GM18507 (cell line): ENCODE measurements around the gene FBXL13.
"Not testable (repeated sequence)": the region's sequence is repeated elsewhere in the genome, so short reads cannot be mapped to it uniquely, and the experiment has no call there.

Experiments used
- DNase-seq: peaks from one replicate; pipeline ENCODE4 v3.0.0; 2011; ENCODE audit warnings: low read depth; ENCODE audit not compliant: insufficient read length; ENCODE audit errors: extremely low spot score
- FAIRE-seq: peaks from 2 replicates; lab custom pipeline; 2011; peaks lifted over from hg19 to GRCh38; lab: Jason Lieb, UNC

Gene FBXL13

DNA sequence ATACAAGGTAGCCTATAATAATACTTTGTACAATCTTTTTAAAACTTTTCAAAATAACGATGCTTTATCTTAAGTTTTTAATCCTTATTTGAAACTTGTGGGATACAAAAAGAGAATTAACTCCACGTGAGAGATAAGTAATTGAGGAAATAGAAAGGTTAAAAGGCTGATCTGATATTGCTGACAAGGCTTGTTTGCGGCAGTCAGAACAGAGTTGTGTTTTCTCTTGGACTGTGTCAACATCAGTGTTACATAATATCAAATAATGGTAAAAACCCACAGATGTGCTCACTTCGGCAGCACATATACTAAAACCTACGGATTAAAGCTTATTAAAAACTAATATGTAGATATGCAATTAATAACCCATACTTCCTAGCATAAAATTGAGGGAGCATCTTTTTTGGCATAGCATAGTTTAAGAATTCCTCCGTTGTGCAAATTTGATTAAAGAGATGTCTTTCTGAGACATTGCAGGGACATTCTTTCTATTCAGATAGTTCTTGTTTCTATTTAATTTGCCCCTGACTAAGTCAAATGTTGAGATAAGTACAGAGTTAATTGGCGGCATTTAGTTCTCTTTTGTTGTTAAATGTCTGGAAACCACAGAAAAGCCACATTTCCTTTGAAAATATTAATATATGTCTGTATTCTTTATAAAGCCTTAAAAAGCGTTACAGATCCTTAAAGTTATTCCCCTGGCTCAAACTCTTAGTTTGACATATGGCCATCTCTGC lies 262.5 kb downstream of the FBXL13 start:
- DNase-seq (no peak), FAIRE-seq (no peak)

GRCh38 chr7:102810916-102811315 lies 263.7 kb downstream of the FBXL13 start:
- FAIRE-seq, result no peak

GRCh38 chr7:102806613-102807012 lies 268.0 kb downstream of the FBXL13 start:
- no peak for FAIRE-seq
- no peak for DNase-seq

More at GRCh38 chr7:102810916-102811315, 263.7 kb downstream of the FBXL13 start:
- no peak for DNase-seq

GRCh38 chr7:102795987-102796595 lies 278.5 kb downstream of the FBXL13 start:
- not testable (repeated sequence) for DNase-seq, FAIRE-seq

DNA sequence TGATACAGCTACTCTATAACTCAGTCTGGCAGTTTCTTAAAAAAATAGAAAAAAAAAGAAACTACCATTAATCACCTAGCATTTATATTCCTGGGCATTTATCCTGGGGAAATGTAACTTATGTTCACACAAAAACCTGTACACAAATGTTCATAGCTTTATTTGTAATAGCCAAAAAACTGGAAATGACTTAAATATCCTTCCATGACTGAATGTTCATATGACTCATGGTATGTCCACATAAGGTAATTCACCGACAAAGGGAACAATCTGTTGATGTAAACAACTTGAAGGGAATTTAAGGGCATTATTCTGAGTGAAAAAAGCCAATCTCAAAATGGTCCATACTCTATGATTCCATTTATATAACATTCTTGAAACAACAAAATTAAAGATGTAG lies 280.0 kb downstream of the FBXL13 start:
- FAIRE-seq, DNase-seq: not testable (repeated sequence)

DNA sequence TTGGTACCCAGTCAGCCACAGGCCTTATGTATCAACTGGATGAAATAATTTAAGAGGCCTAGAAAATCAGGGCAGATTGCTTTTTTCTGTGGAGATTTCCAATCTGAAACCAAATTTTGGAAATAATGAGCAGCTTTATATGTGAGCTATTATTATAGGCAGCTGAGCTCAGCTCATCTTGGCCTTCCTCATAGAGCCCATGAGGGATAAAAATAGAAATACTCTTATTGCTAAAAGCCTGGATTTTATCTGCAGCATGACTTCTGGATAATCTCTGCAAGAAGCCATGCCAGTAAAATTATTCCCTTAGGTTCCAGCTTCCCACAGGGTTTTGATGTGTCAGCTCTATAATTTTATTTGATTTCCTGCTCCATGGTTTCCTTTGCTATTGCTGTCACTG lies 282.8 kb downstream of the FBXL13 start:
- FAIRE-seq, DNase-seq: not testable (repeated sequence)

- not testable (repeated sequence) for DNase-seq, FAIRE-seq
Observed at GRCh38 chr7:102791367-102791766, 283.2 kb downstream of the FBXL13 start.

DNA sequence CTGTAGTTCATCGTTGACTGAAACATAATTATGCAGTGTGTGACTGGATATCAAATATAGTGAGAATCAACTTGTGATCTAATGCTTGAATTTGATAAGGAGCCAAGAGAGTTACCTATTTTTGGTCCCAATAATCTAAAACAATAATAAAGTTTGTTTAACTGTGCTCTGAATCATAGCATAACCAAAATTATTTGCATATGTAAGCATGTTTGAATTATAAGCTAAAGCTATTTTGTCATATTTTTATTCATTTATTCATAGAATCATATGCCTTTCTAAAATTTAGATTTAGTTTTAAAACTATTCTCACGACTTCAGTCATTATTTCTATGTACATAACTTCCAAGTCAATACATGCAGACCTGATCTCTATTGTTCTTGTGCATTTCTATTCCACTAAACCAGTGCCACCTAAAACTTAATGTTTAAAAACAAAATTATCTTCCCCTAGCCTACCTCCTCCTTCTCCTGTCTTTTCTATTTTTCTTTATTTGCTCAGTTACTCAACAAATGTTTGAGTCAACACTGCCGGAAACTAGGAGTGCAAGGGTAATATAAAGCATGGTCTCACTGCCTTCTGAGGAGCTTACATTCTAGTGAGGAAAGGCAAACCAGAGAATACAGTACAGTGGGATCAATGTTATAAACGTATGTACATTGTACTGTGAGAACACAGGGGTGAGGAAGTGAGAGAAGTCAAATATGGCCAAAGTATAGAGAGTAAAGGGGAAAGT lies 284.1 kb downstream of the FBXL13 start:
- DNase-seq, FAIRE-seq: not testable (repeated sequence)

DNA sequence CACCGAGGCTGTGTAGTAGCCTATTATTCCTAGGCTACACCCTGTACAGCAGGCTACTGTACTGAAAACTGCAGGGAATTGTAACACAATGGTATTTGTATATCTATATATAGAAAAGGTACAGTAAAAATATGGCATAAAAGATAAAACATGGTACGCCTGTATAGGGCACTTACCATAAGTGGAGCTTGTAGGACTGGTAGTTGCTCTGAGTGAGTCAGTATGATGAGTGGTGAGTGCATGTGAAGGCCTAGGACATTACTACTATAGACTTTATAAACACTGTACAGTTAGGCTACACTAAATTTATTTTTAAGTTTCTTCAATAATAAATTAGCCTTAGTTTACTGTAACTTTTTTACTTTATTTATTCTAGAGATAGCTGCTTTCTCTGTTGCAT lies 285.8 kb downstream of the FBXL13 start:
- not testable (repeated sequence) for FAIRE-seq, DNase-seq

DNA sequence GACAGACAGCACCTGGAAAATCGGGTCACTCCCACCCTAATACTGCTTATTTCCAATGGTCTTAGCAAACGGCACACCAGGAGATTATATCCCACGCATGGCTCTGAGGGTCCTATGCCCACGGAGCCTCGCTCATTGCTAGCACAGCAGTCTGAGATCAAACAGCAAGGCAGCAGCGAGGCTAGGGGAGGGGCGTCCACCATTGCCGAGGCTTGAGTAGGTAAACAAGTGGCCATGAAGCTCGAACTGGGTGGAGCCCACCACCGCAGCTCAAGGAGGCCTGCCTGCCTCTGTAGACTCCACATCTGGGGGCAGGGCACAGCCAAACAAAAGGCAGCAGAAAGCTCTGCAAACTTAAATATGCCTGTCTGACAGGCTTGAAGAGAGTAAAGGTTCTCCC lies 293.7 kb downstream of the FBXL13 start:
- DNase-seq, FAIRE-seq: not testable (repeated sequence)

GRCh38 chr7:102778663-102779062 lies 295.9 kb downstream of the FBXL13 start:
- FAIRE-seq, DNase-seq: not testable (repeated sequence)

DNA sequence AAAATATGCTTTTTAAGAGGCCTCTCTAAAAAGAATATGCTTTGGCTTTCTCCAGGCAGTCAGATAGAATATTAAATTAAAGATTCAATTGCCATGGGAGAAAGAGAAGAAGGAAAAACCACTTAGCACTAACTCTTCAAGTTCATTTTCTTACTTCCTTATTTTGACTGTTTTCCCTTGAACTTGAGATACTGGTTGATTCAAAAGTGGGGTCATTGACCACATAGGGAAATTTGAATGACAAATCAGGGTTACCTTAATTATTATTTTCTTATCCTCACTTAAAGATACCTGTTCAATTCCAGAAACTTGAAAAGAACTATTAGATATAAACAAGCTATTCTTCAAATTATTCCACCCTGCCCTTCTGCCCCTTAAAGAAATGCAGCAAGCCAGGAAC lies 298.4 kb downstream of the FBXL13 start:
- not testable (repeated sequence) for DNase-seq
- peak; percentile 31 for FAIRE-seq

DNA sequence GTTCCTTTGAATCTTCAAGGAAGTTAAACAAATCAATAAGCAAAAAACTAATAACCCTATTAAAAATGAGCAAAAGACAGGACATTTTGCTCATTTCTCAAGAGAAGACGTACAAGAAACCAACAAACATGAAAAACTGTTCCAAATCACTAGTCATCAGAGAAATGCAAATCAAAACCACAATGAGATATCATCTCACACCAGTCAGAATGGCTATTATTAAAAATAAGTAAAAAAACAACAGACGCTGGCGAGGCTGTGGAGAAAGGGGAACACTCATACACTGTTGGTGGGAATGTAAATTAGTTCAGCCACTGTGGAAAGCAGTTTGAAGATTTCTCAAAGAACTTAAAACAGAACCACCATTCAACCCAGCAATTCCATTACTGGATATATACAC lies 304.1 kb downstream of the FBXL13 start:
- not testable (repeated sequence) for FAIRE-seq, DNase-seq

DNA sequence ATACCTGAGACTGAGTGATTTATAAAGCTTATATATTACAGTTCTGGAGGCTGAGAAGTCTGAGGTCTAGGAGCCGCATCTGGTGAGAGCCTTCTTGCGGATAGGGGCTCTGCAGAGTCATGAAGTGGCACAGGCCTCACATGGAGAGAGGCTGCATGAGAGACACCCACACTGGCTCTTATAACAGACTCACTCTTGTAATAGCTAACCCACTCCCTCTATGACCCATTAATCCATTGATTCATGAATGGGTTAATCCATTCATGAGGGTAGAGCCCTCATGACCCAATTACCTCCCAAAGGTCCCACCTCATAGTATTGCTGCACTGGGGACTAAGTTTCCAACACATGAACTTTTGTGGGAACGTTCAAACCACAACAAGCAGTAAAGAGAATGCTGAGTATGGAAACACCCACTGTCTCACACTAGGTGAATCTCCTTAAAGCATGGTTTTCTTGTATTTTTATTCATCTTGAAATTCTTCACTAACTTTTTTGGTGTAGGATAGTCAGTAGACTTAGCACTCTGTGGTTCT lies 304.9 kb downstream of the FBXL13 start:
- FAIRE-seq, DNase-seq: not testable (repeated sequence)

GRCh38 chr7:102763295-102763905 lies 311.2 kb downstream of the FBXL13 start:
- not testable (repeated sequence) for DNase-seq, FAIRE-seq
